ENCODE results near the gene C4orf46. TPM values are rescaled to one million over a fixed set of nuclear protein-coding genes. Genes with fewer than 3 reads are reported as not detected.

C4orf46 gene
- polyA plus RNA-seq, 1 of the 3 experiments (the other 2 are of a cell fraction), result 7.0 TPM

GRCh38 chr4:158688813-158689212, 17.1 kb upstream of the C4orf46 start:
- no peaks in the 10 kb centered on the region for H3K4me1 ChIP-seq (ENCODE audit: control insufficient read depth in 1 of 2, insufficient read depth in 2 of 2, low read depth in 1 of 2, low read length in 1 of 2)
- H3K27me3 ChIP-seq (ENCODE audit: insufficient read depth), result no peaks in the 10 kb centered on the region
- peaks cover 3% of the 10 kb centered on the region for H3F3A ChIP-seq (replicated peaks; ENCODE audit: insufficient read depth)
- H3K36me3 ChIP-seq (replicated peaks in 1 of 2; ENCODE audit: control insufficient read depth in 1 of 2, insufficient read depth in 2 of 2, low read length in 1 of 2), result no peaks in the 10 kb centered on the region
- no peak overlapping the region for H3K4me2 ChIP-seq
- H3K9me3 ChIP-seq, result no peaks in the 10 kb centered on the region
- no peaks in the 10 kb centered on the region for H3K79me2 ChIP-seq (ENCODE audit: insufficient read depth)
- H3K27ac ChIP-seq (ENCODE audit: low read depth in 2 of 2, low read length in 1 of 2), result no peak overlapping the region
- POLR2A ChIA-PET, result no interaction called here
- 57% methylated on average over 1 of the region's 1 CpG for WGBS (ENCODE audit: low lambda C conversion rate)
- H4K20me1 ChIP-seq (ENCODE audit: insufficient read depth), result no peaks in the 10 kb centered on the region
- no peaks in the 10 kb centered on the region for H3K9me2 ChIP-seq
- H3K4me3 ChIP-seq (ENCODE audit: low read depth in 2 of 2, low read length in 1 of 2), result no peak overlapping the region
- DNase-seq, result no peak
- no peak overlapping the region for H2AFZ ChIP-seq (ENCODE audit: low read depth)
- no peak overlapping the region for H3K9ac ChIP-seq
- CTCF ChIA-PET, result interaction anchor here (0.7 kb wide), 1 partner anchor 168 kb away, joined by 4 read pairs; no protein-coding TSS in a partner anchor
- TF ChIP-seq NRF1 (IDR thresholded peaks at IDR 0.05; ENCODE audit: low read depth, low read length) (no peak), MXI1 (IDR thresholded peaks at IDR 0.05; ENCODE audit: low read depth, low read length) (no peak), USF2 (IDR thresholded peaks at IDR 0.05; ENCODE audit: borderline replicate concordance, low read depth, low read length) (no peak), IRF3 (IDR thresholded peaks at IDR 0.05; ENCODE audit: low read depth, low read length) (no peak), YY1 (IDR thresholded peaks at IDR 0.05; ENCODE audit: low read depth) (no peak), PBX3 (IDR thresholded peaks at IDR 0.05) (no peak), FOXJ3 (CRISPR knock-in tag; IDR thresholded peaks at IDR 0.05) (no peak), RAD21 (IDR thresholded peaks at IDR 0.05; ENCODE audit: low read length) (no peak), RFX5 (IDR thresholded peaks at IDR 0.05; ENCODE audit: low read length) (no peak)
- TF ChIP-seq, protein P1, sequence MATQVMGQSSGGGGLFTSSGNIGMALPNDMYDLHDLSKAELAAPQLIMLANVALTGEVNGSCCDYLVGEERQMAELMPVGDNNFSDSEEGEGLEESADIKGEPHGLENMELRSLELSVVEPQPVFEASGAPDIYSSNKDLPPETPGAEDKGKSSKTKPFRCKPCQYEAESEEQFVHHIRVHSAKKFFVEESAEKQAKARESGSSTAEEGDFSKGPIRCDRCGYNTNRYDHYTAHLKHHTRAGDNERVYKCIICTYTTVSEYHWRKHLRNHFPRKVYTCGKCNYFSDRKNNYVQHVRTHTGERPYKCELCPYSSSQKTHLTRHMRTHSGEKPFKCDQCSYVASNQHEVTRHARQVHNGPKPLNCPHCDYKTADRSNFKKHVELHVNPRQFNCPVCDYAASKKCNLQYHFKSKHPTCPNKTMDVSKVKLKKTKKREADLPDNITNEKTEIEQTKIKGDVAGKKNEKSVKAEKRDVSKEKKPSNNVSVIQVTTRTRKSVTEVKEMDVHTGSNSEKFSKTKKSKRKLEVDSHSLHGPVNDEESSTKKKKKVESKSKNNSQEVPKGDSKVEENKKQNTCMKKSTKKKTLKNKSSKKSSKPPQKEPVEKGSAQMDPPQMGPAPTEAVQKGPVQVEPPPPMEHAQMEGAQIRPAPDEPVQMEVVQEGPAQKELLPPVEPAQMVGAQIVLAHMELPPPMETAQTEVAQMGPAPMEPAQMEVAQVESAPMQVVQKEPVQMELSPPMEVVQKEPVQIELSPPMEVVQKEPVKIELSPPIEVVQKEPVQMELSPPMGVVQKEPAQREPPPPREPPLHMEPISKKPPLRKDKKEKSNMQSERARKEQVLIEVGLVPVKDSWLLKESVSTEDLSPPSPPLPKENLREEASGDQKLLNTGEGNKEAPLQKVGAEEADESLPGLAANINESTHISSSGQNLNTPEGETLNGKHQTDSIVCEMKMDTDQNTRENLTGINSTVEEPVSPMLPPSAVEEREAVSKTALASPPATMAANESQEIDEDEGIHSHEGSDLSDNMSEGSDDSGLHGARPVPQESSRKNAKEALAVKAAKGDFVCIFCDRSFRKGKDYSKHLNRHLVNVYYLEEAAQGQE (IDR thresholded peaks at IDR 0.05; ENCODE audit: low read depth, low read length), result no peak

GRCh38 chr4:158682066-158682465, 10.4 kb upstream of the C4orf46 start:
- Histone ChIP-seq H4K20me1 (ENCODE audit: insufficient read depth) (no peaks in the 10 kb centered on the region), H3K4me1 (ENCODE audit: control insufficient read depth in 1 of 2, insufficient read depth in 2 of 2, low read depth in 1 of 2, low read length in 1 of 2) (no peaks in the 10 kb centered on the region), H3K9ac (no peak overlapping the region), H3K27me3 (ENCODE audit: insufficient read depth) (no peaks in the 10 kb centered on the region), H3K4me2 (no peak overlapping the region), H3K4me3 (ENCODE audit: low read depth in 2 of 2, low read length in 1 of 2) (no peak overlapping the region), H3K79me2 (ENCODE audit: insufficient read depth) (no peaks in the 10 kb centered on the region), H3F3A (replicated peaks; ENCODE audit: insufficient read depth) (no peaks in the 10 kb centered on the region), H2AFZ (ENCODE audit: low read depth) (no peak overlapping the region), H3K9me2 (no peaks in the 10 kb centered on the region), H3K36me3 (replicated peaks in 1 of 2; ENCODE audit: control insufficient read depth in 1 of 2, insufficient read depth in 2 of 2, low read length in 1 of 2) (peaks cover 0 to 2% of the 10 kb centered on the region in 2 experiments), H3K9me3 (no peaks in the 10 kb centered on the region), H3K27ac (ENCODE audit: low read depth in 2 of 2, low read length in 1 of 2) (no peak overlapping the region)
- TF ChIP-seq, protein P2, sequence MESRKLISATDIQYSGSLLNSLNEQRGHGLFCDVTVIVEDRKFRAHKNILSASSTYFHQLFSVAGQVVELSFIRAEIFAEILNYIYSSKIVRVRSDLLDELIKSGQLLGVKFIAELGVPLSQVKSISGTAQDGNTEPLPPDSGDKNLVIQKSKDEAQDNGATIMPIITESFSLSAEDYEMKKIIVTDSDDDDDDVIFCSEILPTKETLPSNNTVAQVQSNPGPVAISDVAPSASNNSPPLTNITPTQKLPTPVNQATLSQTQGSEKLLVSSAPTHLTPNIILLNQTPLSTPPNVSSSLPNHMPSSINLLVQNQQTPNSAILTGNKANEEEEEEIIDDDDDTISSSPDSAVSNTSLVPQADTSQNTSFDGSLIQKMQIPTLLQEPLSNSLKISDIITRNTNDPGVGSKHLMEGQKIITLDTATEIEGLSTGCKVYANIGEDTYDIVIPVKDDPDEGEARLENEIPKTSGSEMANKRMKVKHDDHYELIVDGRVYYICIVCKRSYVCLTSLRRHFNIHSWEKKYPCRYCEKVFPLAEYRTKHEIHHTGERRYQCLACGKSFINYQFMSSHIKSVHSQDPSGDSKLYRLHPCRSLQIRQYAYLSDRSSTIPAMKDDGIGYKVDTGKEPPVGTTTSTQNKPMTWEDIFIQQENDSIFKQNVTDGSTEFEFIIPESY (IDR thresholded peaks at IDR 0.05; ENCODE audit: borderline replicate concordance, low read depth), result no peak
- TF ChIP-seq SIN3A (IDR thresholded peaks at IDR 0.05; ENCODE audit: borderline replicate concordance, low read depth, low read length) (no peak), ELF1 (IDR thresholded peaks at IDR 0.05) (no peak), FOXM1 (IDR thresholded peaks at IDR 0.05; ENCODE audit: low read depth) (no peak), IRF3 (IDR thresholded peaks at IDR 0.05; ENCODE audit: low read depth, low read length) (no peak)
- POLR2A ChIA-PET, result no interaction called here
- WGBS (ENCODE audit: low lambda C conversion rate), result 88% methylated on average over 2 of the region's 2 CpGs
- DNase-seq, result no peak
- CTCF ChIA-PET, result no interaction called here

Data from SK-N-SH (cell line).